HG02759 (cell line): ENCODE data around the gene ATF6.
"Not testable (repeated sequence)": the region's sequence is repeated elsewhere in the genome, so short reads cannot be mapped to it uniquely, and the experiment has no call there.

Experiments
- ATAC-seq: cut with Tn5 transposase; IDR thresholded peaks from one replicate; pipeline ENCODE4 v1.9.1; 2021; ENCODE audit warnings: mild to moderate bottlenecking, moderate library complexity; ENCODE audit not compliant: unreplicated experiment

ATF6 gene

GRCh38 chr1:161777261-161777660 is 11.1 kb downstream of the ATF6 start:
- ATAC-seq: no peak

- ATAC-seq: no peak
Measured at GRCh38 chr1:161778522-161778921, 12.4 kb downstream of the ATF6 start.

- ATAC-seq: no peak
Measured at GRCh38 chr1:161779393-161779792, 13.3 kb downstream of the ATF6 start.

GRCh38 chr1:161781995-161782394 is 15.9 kb downstream of the ATF6 start:
- ATAC-seq: no peak

- ATAC-seq: no peak
Measured at GRCh38 chr1:161782886-161783285, 16.8 kb downstream of the ATF6 start.

GRCh38 chr1:161784968-161785367 is 18.8 kb downstream of the ATF6 start:
- ATAC-seq: no peak

GRCh38 chr1:161787355-161787754 is 21.2 kb downstream of the ATF6 start:
- no peak for ATAC-seq

- no peak for ATAC-seq
Measured at GRCh38 chr1:161790587-161791317, 24.6 kb downstream of the ATF6 start.

- ATAC-seq: no peak
Measured at GRCh38 chr1:161791904-161792655, 26.0 kb downstream of the ATF6 start.

- no peak for ATAC-seq
Measured at GRCh38 chr1:161792740-161793139, 26.6 kb downstream of the ATF6 start.

GRCh38 chr1:161799792-161800191 is 33.7 kb downstream of the ATF6 start:
- no peak for ATAC-seq

GRCh38 chr1:161801955-161802354 is 35.8 kb downstream of the ATF6 start:
- ATAC-seq: no peak

- ATAC-seq: no peak
Measured at GRCh38 chr1:161803181-161803580, 37.1 kb downstream of the ATF6 start.

- ATAC-seq: no peak
Measured at GRCh38 chr1:161805399-161806197, 39.5 kb downstream of the ATF6 start.

GRCh38 chr1:161809202-161809601 is 43.1 kb downstream of the ATF6 start:
- ATAC-seq: not testable (repeated sequence)

- not testable (repeated sequence) for ATAC-seq
Measured at GRCh38 chr1:161809656-161810055, 43.5 kb downstream of the ATF6 start.

- ATAC-seq: no peak
Measured at GRCh38 chr1:161810780-161811179, 44.7 kb downstream of the ATF6 start.

GRCh38 chr1:161816201-161816600 is 50.1 kb downstream of the ATF6 start:
- ATAC-seq: no peak

- ATAC-seq: no peak
Measured at GRCh38 chr1:161817176-161817730, 51.1 kb downstream of the ATF6 start.

GRCh38 chr1:161820914-161821313 is 54.8 kb downstream of the ATF6 start:
- no peak for ATAC-seq

- no peak for ATAC-seq
Measured at GRCh38 chr1:161824618-161825017, 58.5 kb downstream of the ATF6 start.
